HepG2 (cell line): ENCODE results near the gene GPX5. TPM values are rescaled to one million over a fixed set of nuclear protein-coding genes. Genes with fewer than 3 reads are reported as not detected.

Experiments used
- ATAC-seq: fragments of 200-7000 bp; cut with Tn5 transposase; 3 replicates; pipeline ENCODE4 v1.9.1; 2020; ENCODE audit warnings: mild to moderate bottlenecking, moderate library complexity
- BruUV-seq: library from RNA; stranded (reverse); fragments of 400-500 nt; replicated peaks from 2 replicates; lab custom pipeline; 2021; lab: Mats Ljungman, UMichigan
- CTCF ChIA-PET: fragments of 300-600 bp; formaldehyde crosslinking; extraction: SDS; loops from one replicate; lab custom pipeline; 2021; ENCODE audit warnings: low total read pairs, inconsistent platforms, low intra/inter-chr PET ratio; lab: Yijun Ruan, JAX
- POLR2A ChIA-PET: fragments of 350-600 bp; sonication (Branson Sonifier 250); formaldehyde crosslinking; loops from one replicate; lab custom pipeline; 2020; ENCODE audit warnings: antibody characterized with exemption, inconsistent platforms; lab: Yijun Ruan, JAX
- DNase-seq: peaks from one replicate; pipeline ENCODE4 v3.0.0-alpha.2; 2015; ENCODE audit warnings: low spot score
- FAIRE-seq: peaks from 3 replicates; lab custom pipeline; 2011; peaks lifted over from hg19 to GRCh38; lab: Jason Lieb, UNC
- H2AFZ ChIP-seq: one replicate; pipeline ENCODE4 v1.6.1; 2011; ENCODE audit warnings: low read length, inconsistent platforms
- H3K27ac ChIP-seq: fragments of 300-600 bp; 3 replicates; pipeline ENCODE4 v1.8.0; 2011; ENCODE audit warnings: mixed run types, mild to moderate bottlenecking, mixed read lengths, low read length, inconsistent platforms; ENCODE audit not compliant: insufficient read depth; ENCODE audit errors: extremely low read length
- H3K27me3 ChIP-seq, 2 experiments: fragments of 200-600 bp in 1 of 2; 2 replicates in 1 of 2; 3 replicates in 1 of 2; pipeline versions ENCODE4 v1.6.0 to v1.8.0; 2011; ENCODE audit warnings: low read length in 2 of 2, mild to moderate bottlenecking in 2 of 2, moderate library complexity in 2 of 2, inconsistent platforms in 1 of 2; ENCODE audit not compliant: insufficient read depth in 2 of 2, control insufficient read depth in 1 of 2
- H3K36me3 ChIP-seq, 2 experiments: fragments of 200-600 bp in 1 of 2; replicated peaks in 1 of 2; 2 replicates in 1 of 2; 3 replicates in 1 of 2; pipeline versions ENCODE4 v1.5.1 to v1.8.0; 2011; ENCODE audit warnings: low read length in 2 of 2, inconsistent platforms in 1 of 2; ENCODE audit not compliant: insufficient read depth in 2 of 2, control insufficient read depth in 1 of 2
- H3K4me1 ChIP-seq: 2 replicates; pipeline ENCODE4 v1.5.1; 2012; ENCODE audit warnings: low read length, inconsistent platforms; ENCODE audit not compliant: insufficient read depth
- H3K4me2 ChIP-seq: 2 replicates; pipeline ENCODE4 v1.6.0; 2011; ENCODE audit warnings: low read depth, low read length, inconsistent platforms
- H3K4me3 ChIP-seq, 3 experiments: fragments of 200-600 bp in 1 of 3; sonication (generic), shearing (Covaris generic) in 1 of 3; replicated peaks in 1 of 3; 2 replicates each; pipeline ENCODE4 v1.5.1; 2011 to 2016; ENCODE audit warnings: low read length in 3 of 3, inconsistent platforms in 2 of 3, low read depth in 2 of 3, mild to moderate bottlenecking in 2 of 3, control low read depth in 1 of 3, mixed read lengths in 1 of 3; ENCODE audit not compliant: insufficient read depth in 1 of 3
- H3K79me2 ChIP-seq: one replicate; pipeline ENCODE4 v1.6.1; 2011; ENCODE audit warnings: low read length, inconsistent platforms; ENCODE audit not compliant: insufficient read depth
- H3K9ac ChIP-seq: 2 replicates; pipeline ENCODE4 v1.6.0; 2011; ENCODE audit warnings: mild to moderate bottlenecking, low read depth, low read length, inconsistent platforms; ENCODE audit not compliant: insufficient read depth
- H3K9me3 ChIP-seq: 2 replicates; pipeline ENCODE4 v1.5.1; 2012; ENCODE audit warnings: mild to moderate bottlenecking, low read length
- H4K20me1 ChIP-seq: 2 replicates; pipeline ENCODE4 v1.6.0; 2011; ENCODE audit warnings: inconsistent platforms, mild to moderate bottlenecking, low read length, moderate library complexity; ENCODE audit not compliant: insufficient read depth
- AKAP8 ChIP-seq: sonication (generic); formaldehyde crosslinking; IDR thresholded peaks from 2 replicates; pipeline ENCODE4 v1.5.1; 2020; ENCODE audit warnings: mild to moderate bottlenecking, missing genetic modification reagents
- ARID3A ChIP-seq: IDR thresholded peaks from 2 replicates; pipeline ENCODE4 v1.6.1; 2012; ENCODE audit warnings: low read depth, low read length, improper control_type of control experiment
- BRD4 ChIP-seq: sonication (generic); formaldehyde crosslinking; IDR thresholded peaks from 2 replicates; pipeline ENCODE4 v1.4.0; 2020; ENCODE audit warnings: missing genetic modification reagents
- CREM ChIP-seq, 2 experiments: sonication (generic) in 1 of 2; formaldehyde crosslinking in 1 of 2; IDR thresholded peaks; 2 replicates each; pipeline versions ENCODE4 v1.4.0 to v1.6.1; 2016 to 2020; ENCODE audit warnings: antibody characterized with exemption in 1 of 2, mild to moderate bottlenecking in 1 of 2, missing genetic modification reagents in 1 of 2
- DR1 ChIP-seq: sonication (generic); formaldehyde crosslinking; IDR thresholded peaks from 2 replicates; pipeline ENCODE4 v1.8.0; 2021; ENCODE audit warnings: mild to moderate bottlenecking, missing genetic modification reagents, inconsistent platforms
- FOSL1 ChIP-seq: sonication (generic); formaldehyde crosslinking; IDR thresholded peaks from 2 replicates; pipeline ENCODE4 v1.9.0; 2021; ENCODE audit warnings: missing genetic modification reagents, borderline replicate concordance
- GATAD2A ChIP-seq: IDR thresholded peaks from 2 replicates; pipeline ENCODE4 v1.6.1; 2016
- ZFY ChIP-seq: sonication (generic); formaldehyde crosslinking; IDR thresholded peaks from 2 replicates; pipeline ENCODE4 v1.4.0; 2020; ENCODE audit warnings: missing genetic modification reagents
- ZNF335 ChIP-seq: sonication (generic); formaldehyde crosslinking; IDR thresholded peaks from 2 replicates; pipeline ENCODE4 v1.4.0; 2020; ENCODE audit warnings: missing genetic modification reagents
- ZNF567 ChIP-seq: sonication (generic); formaldehyde crosslinking; IDR thresholded peaks from 2 replicates; pipeline ENCODE4 v1.8.1; 2023; ENCODE audit warnings: mild to moderate bottlenecking, missing genetic modification reagents, borderline replicate concordance
- ZNF619 ChIP-seq: sonication (generic); formaldehyde crosslinking; IDR thresholded peaks from 2 replicates; pipeline ENCODE4 v1.4.0; 2020; ENCODE audit warnings: mild to moderate bottlenecking, missing genetic modification reagents
- ZNF749 ChIP-seq: sonication (generic); formaldehyde crosslinking; IDR thresholded peaks from 2 replicates; pipeline ENCODE4 v1.8.0; 2022; ENCODE audit warnings: mild to moderate bottlenecking, missing genetic modification reagents, moderate library complexity, borderline replicate concordance
- ZNF883 ChIP-seq: sonication (generic); formaldehyde crosslinking; IDR thresholded peaks from 2 replicates; pipeline ENCODE4 v1.5.1; 2020; ENCODE audit warnings: mild to moderate bottlenecking, missing genetic modification reagents; ENCODE audit errors: not compliant biosample characterization
- WGBS: methylation state at CpG from one replicate; pipeline ENCODE4 v1.1.6; 2017; ENCODE audit warnings: low lambda C conversion rate; 5-methylcytosine and 5-hydroxymethylcytosine counted together
- in situ Hi-C: cut with HindIII; loops from 2 replicates; pipeline ENCODE4 v1.10.0; 2017; ENCODE audit warnings: low pct_unique_long_range_greater_than_20kb; ENCODE audit not compliant: extremely low pct_ligation_motif_present
- intact Hi-C: fragments of 100-400 bp; cut with micrococcal nuclease; formaldehyde crosslinking; loops from one replicate; pipeline ENCODE4 v1.10.0; 2022; ENCODE audit not compliant: unreplicated experiment
- polyA plus RNA-seq, 8 experiments: library from polyadenylated mRNA; depleted of rRNA in 3 of 8; stranded (reverse) in 7 of 8; unstranded in 1 of 8; fragments of >200 nt; fragmentation: Illumina TruSeq in 4 of 8; extraction: Trizol in 4 of 8; gene quantifications; 2 replicates each; pipeline versions ENCODE4 v1.2.1 to v1.2.3, GENCODE V29; 2011 to 2016; ENCODE audit warnings: low read depth in 4 of 8, missing spikeins in 1 of 8, mixed read lengths in 1 of 8; ENCODE audit not compliant: insufficient read depth in 1 of 8
- total RNA-seq, 5 experiments: library from RNA; depleted of rRNA; stranded (reverse); fragments of >200 nt; fragmentation: Illumina TruSeq; extraction: Trizol; gene quantifications; 2 replicates each; pipeline ENCODE4 v1.2.3, GENCODE V29; 2016; ENCODE audit warnings: low read depth in 1 of 5

The GPX5 gene
- total and polyA plus RNA-seq, 2 of the 13 experiments (the other 11 are each of a cell fraction or from before 2014, with no cell fraction given): not detected

GRCh38 chr6:28523241-28523622 lies 2.4 kb upstream of the GPX5 start:
- ChIA-PET CTCF (no interaction called here), POLR2A (no interaction called here)
- no peak for ATAC-seq

More at GRCh38 chr6:28523241-28523622, 2.4 kb upstream of the GPX5 start:
- no TSS peak for BruUV-seq
- H3K4me1 ChIP-seq: no peaks in the 10 kb centered on the region
- H4K20me1 ChIP-seq: no peaks in the 10 kb centered on the region
- no peak overlapping the region for H3K4me2 ChIP-seq
- H2AFZ ChIP-seq: no peak overlapping the region
- WGBS: 5% methylated on average over 3 of the region's 3 CpGs
- DNase-seq (no peak), FAIRE-seq (no peak)
- H3K79me2 ChIP-seq: no peaks in the 10 kb centered on the region
- TF ChIP-seq ZNF619 (CRISPR knock-in tag): no peak
- no peak for TF ChIP-seq ZFY (CRISPR knock-in tag)
- TF ChIP-seq ARID3A: no peak
- no peak for TF ChIP-seq AKAP8 (CRISPR knock-in tag)
- TF ChIP-seq DR1: no peak
- no peak for TF ChIP-seq GATAD2A
- no peak for TF ChIP-seq ZNF749
- no peak for TF ChIP-seq ZNF567 (CRISPR knock-in tag)
- no peak for TF ChIP-seq ZNF335 (CRISPR knock-in tag)
- no peak for TF ChIP-seq ZNF883
- no peak for TF ChIP-seq FOSL1 (CRISPR knock-in tag)
- TF ChIP-seq CREM (IDR thresholded peaks at IDR 0.05): no peak
- no peak for TF ChIP-seq CREM (CRISPR knock-in tag; IDR thresholded peaks at IDR 0.05)
- no peak for TF ChIP-seq BRD4
- H3K9me3 ChIP-seq: no peaks in the 10 kb centered on the region
- peaks cover 4 to 31% of the 10 kb centered on the region in 2 experiments; a peak in 3 of 5 replicates for H3K27me3 ChIP-seq
- no peak overlapping the region for H3K9ac ChIP-seq
- no peak overlapping the region for H3K4me3 ChIP-seq
- intact Hi-C loops (no loop called here), in situ Hi-C loops (no loop called here)
- H3K27ac ChIP-seq: no peak overlapping the region
- no peaks in the 10 kb centered on the region for H3K36me3 ChIP-seq
